ENCODE data around the gene NMRAL1. TPM values are rescaled to one million over a fixed set of nuclear protein-coding genes. Genes with fewer than 3 reads are reported as not detected.

NMRAL1 gene
- total RNA-seq, 1 donor from 2014 or later: 28.5 TPM

DNA sequence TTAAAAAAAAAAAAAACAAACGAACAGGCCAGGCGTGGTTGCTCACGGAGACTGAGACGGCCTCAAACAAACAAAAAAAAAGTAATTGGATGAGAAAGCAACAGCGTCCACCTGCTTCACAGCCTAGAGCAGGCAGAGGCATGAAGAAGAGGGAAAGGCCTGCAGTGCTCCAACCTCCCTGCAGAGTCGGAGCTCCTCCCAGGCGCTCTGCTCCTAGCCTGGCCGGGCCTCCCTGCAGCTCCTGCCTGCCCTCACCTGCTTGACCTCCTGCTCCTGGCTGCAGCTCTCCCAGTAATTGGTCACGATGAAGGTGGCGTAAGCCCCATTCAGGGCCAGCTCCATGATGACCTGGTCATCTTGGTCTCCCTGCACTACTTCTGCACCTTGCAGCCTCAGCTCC lies 5.5 kb downstream of the NMRAL1 start:
- Histone ChIP-seq H4K20me1 (ENCODE audit: insufficient read depth, low read length) (no peaks in the 10 kb centered on the region), H3K36me3 (ENCODE audit: insufficient read depth, low read length) (no peaks in the 10 kb centered on the region), H3K9me3 (ENCODE audit: insufficient read depth, low read depth, low read length) (no peaks in the 10 kb centered on the region), H3K27ac (ENCODE audit: low read depth, low read length) (no peak overlapping the region), H3K4me3 (ENCODE audit: insufficient read depth, low read depth, low read length) (no peak overlapping the region), H3K9ac (ENCODE audit: low read length) (no peak overlapping the region), H3K79me2 (ENCODE audit: insufficient read depth, low read length) (peaks cover 5% of the 10 kb centered on the region), H3K4me2 (ENCODE audit: low read length) (no peak overlapping the region), H3K4me1 (ENCODE audit: insufficient read depth, low read length) (peaks cover 12% of the 10 kb centered on the region), H3K27me3 (ENCODE audit: insufficient read depth, low read length) (no peaks in the 10 kb centered on the region), H2AFZ (ENCODE audit: low read depth, low read length) (no peak overlapping the region)
- H3K9me3 Mint-ChIP-seq (ENCODE audit: unreplicated experiment): peaks cover 1% of the 10 kb centered on the region
- H3K27ac Mint-ChIP-seq (ENCODE audit: unreplicated experiment): no peak overlapping the region
- DNase-seq (ENCODE audit: low read depth) (no peak), FAIRE-seq (no peak)
- H3K36me3 Mint-ChIP-seq (ENCODE audit: low read depth, unreplicated experiment): peaks cover 18% of the 10 kb centered on the region
- H3K27me3 Mint-ChIP-seq (ENCODE audit: low read depth, unreplicated experiment): no peaks in the 10 kb centered on the region
- TF ChIP-seq, protein P1, sequence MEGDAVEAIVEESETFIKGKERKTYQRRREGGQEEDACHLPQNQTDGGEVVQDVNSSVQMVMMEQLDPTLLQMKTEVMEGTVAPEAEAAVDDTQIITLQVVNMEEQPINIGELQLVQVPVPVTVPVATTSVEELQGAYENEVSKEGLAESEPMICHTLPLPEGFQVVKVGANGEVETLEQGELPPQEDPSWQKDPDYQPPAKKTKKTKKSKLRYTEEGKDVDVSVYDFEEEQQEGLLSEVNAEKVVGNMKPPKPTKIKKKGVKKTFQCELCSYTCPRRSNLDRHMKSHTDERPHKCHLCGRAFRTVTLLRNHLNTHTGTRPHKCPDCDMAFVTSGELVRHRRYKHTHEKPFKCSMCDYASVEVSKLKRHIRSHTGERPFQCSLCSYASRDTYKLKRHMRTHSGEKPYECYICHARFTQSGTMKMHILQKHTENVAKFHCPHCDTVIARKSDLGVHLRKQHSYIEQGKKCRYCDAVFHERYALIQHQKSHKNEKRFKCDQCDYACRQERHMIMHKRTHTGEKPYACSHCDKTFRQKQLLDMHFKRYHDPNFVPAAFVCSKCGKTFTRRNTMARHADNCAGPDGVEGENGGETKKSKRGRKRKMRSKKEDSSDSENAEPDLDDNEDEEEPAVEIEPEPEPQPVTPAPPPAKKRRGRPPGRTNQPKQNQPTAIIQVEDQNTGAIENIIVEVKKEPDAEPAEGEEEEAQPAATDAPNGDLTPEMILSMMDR (IDR thresholded peaks at IDR 0.05; ENCODE audit: insufficient read depth, low read depth, low read length): no peak
- TF ChIP-seq EZH2 (IDR thresholded peaks at IDR 0.05; ENCODE audit: insufficient read depth, low read length): no peak
- H3K4me1 Mint-ChIP-seq (ENCODE audit: low read depth, unreplicated experiment): peaks cover 6% of the 10 kb centered on the region
- H3K4me3 Mint-ChIP-seq (ENCODE audit: unreplicated experiment): no peak overlapping the region

DNA sequence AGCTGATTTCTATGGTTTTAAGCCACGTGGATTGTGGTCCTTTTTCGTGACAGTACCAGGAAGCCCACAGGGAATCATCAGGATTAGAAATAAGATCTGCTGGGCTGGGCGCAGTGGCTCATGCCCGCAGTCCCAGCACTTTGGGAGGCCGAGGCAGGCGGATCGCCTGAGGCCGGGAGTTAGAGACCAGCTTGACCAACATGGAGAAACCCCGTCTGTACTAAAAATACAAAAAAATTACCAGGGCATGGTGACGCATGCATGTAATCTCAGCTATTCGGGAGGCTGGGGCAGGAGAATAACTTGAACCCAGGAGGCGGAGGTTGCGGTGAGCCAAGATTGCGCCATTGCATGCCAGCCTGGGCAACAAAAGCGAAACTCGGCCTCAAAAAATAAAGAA lies 6.5 kb downstream of the NMRAL1 start:
- Histone ChIP-seq H3K4me1 (ENCODE audit: insufficient read depth, low read length) (peaks cover 12% of the 10 kb centered on the region), H3K27me3 (ENCODE audit: insufficient read depth, low read length) (no peaks in the 10 kb centered on the region), H2AFZ (ENCODE audit: low read depth, low read length) (no peak overlapping the region), H4K20me1 (ENCODE audit: insufficient read depth, low read length) (peaks cover 5% of the 10 kb centered on the region), H3K79me2 (ENCODE audit: insufficient read depth, low read length) (no peaks in the 10 kb centered on the region), H3K36me3 (ENCODE audit: insufficient read depth, low read length) (no peaks in the 10 kb centered on the region), H3K9me3 (ENCODE audit: insufficient read depth, low read depth, low read length) (no peaks in the 10 kb centered on the region), H3K4me2 (ENCODE audit: low read length) (no peak overlapping the region), H3K4me3 (ENCODE audit: insufficient read depth, low read depth, low read length) (no peak overlapping the region), H3K9ac (ENCODE audit: low read length) (no peak overlapping the region), H3K27ac (ENCODE audit: low read depth, low read length) (no peak overlapping the region)
- Mint-ChIP-seq H3K9me3 (ENCODE audit: unreplicated experiment) (peaks cover 1% of the 10 kb centered on the region), H3K27me3 (ENCODE audit: low read depth, unreplicated experiment) (no peaks in the 10 kb centered on the region), H3K4me1 (ENCODE audit: low read depth, unreplicated experiment) (peaks cover 12% of the 10 kb centered on the region), H3K4me3 (ENCODE audit: unreplicated experiment) (no peak overlapping the region), H3K36me3 (ENCODE audit: low read depth, unreplicated experiment) (peaks cover 17% of the 10 kb centered on the region), H3K27ac (ENCODE audit: unreplicated experiment) (no peak overlapping the region)
- DNase-seq (ENCODE audit: low read depth) (no peak), FAIRE-seq (no peak)
- no peak for TF ChIP-seq EZH2 (IDR thresholded peaks at IDR 0.05; ENCODE audit: insufficient read depth, low read length)
- TF ChIP-seq, protein P1 (IDR thresholded peaks at IDR 0.05; ENCODE audit: insufficient read depth, low read depth, low read length): no peak

DNA sequence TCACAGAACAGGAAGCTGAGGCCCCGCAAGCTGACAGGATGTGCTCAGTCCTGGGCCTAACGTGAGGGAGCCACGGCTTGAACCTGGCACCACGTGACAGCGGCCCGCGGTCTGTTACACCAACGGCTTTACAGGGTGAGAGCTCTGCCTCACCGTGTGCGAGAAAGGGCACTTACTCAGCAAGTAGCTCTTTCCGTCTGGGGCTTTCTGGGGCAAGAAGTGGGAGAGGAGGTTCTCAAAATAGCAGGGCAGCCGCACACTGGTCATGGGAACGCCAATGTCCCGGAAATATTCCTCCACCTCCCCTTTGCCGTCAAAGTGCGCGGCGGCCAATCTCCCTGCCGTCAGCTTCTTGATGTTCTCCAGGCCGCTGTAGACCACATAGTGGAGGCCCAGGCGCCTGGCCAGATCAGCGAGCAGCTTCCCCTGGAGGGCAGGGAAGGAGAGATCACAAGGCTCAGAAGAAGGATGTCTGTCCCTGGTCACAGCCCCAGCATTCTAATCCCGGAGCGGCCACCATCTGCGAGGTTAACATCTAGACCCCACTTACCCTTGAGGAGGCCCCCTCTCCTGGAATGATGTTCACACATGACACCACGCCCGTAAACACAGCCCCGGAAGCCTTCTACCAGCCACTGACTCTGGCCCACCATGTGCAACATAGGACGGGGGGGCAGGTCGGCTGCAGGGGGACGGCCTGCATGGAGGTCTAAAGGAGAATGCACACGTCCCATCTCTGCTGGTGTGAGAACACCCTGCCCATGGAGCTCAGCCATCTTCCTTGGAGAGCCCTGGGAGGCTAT lies 8.2 kb downstream of the NMRAL1 start:
- H3K27ac Mint-ChIP-seq (ENCODE audit: unreplicated experiment): no peak overlapping the region
- FAIRE-seq (no peak), DNase-seq (ENCODE audit: low read depth) (no peak)
- Histone ChIP-seq H3K27me3 (ENCODE audit: insufficient read depth, low read length) (no peaks in the 10 kb centered on the region), H4K20me1 (ENCODE audit: insufficient read depth, low read length) (peaks cover 5% of the 10 kb centered on the region), H3K9ac (ENCODE audit: low read length) (no peak overlapping the region), H3K27ac (ENCODE audit: low read depth, low read length) (no peak overlapping the region), H3K4me1 (ENCODE audit: insufficient read depth, low read length) (peaks cover 12% of the 10 kb centered on the region), H2AFZ (ENCODE audit: low read depth, low read length) (no peak overlapping the region), H3K79me2 (ENCODE audit: insufficient read depth, low read length) (no peaks in the 10 kb centered on the region), H3K4me2 (ENCODE audit: low read length) (no peak overlapping the region), H3K4me3 (ENCODE audit: insufficient read depth, low read depth, low read length) (no peak overlapping the region), H3K36me3 (ENCODE audit: insufficient read depth, low read length) (no peaks in the 10 kb centered on the region), H3K9me3 (ENCODE audit: insufficient read depth, low read depth, low read length) (no peaks in the 10 kb centered on the region)
- peaks cover 1% of the 10 kb centered on the region for H3K9me3 Mint-ChIP-seq (ENCODE audit: unreplicated experiment)
- TF ChIP-seq, protein P1 (IDR thresholded peaks at IDR 0.05; ENCODE audit: insufficient read depth, low read depth, low read length): no peak
- TF ChIP-seq EZH2 (IDR thresholded peaks at IDR 0.05; ENCODE audit: insufficient read depth, low read length): no peak
- H3K4me1 Mint-ChIP-seq (ENCODE audit: low read depth, unreplicated experiment): peaks cover 12% of the 10 kb centered on the region
- H3K36me3 Mint-ChIP-seq (ENCODE audit: low read depth, unreplicated experiment): peaks cover 17% of the 10 kb centered on the region
- no peak overlapping the region for H3K4me3 Mint-ChIP-seq (ENCODE audit: unreplicated experiment)
- no peaks in the 10 kb centered on the region for H3K27me3 Mint-ChIP-seq (ENCODE audit: low read depth, unreplicated experiment)

Measured in astrocyte (in vitro differentiated cells and primary cell).